Inflammatory macrophage treated with lipopolysaccharide for 1 hour (primary cell): ENCODE measurements around the gene PILRA.
A peak's percentile ranks its signal among the peaks of the same experiment; 100 is the strongest.
"Not testable (repeated sequence)": the region's sequence is repeated elsewhere in the genome, so short reads cannot be mapped to it uniquely, and the experiment has no call there.

ENCODE experiments used
- DNase-seq, 2 donors: peaks; one replicate each; pipeline ENCODE4 v3.0.0-alpha.2; 2020 to 2022

The PILRA gene

GRCh38 chr7:100381531-100382233 lies 8.4 kb downstream of the PILRA start:
- DNase-seq: not testable (repeated sequence)

DNA sequence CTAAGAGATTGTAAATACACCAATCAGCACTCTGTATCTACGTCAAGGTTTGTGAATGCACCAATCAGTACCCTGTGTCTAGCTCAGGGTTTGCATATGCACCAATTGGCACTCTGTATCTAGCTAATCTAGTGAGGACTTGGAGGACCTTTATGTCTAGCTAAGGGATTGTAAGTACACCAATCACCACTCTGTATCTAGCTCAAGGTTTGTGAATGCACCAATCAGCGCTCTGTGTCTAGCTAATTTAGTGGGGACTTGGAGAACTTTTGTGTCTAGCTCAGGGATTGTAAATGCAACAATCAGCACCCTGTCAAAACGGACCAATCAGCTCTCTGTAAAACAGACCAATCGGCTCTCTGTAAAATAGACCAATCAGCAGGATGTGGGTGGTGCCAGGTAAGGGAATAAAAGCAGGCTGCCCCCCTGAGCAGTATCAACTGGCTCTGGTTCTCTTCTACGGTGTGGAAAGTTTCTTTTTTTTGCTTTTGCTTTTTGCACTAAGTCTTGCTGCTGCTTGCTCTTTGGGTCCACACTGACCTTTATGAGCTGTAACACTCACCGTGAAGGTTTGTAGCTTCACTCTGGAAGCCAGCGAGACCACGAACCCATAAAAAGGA lies 9.1 kb downstream of the PILRA start:
- not testable (repeated sequence) for DNase-seq

DNA sequence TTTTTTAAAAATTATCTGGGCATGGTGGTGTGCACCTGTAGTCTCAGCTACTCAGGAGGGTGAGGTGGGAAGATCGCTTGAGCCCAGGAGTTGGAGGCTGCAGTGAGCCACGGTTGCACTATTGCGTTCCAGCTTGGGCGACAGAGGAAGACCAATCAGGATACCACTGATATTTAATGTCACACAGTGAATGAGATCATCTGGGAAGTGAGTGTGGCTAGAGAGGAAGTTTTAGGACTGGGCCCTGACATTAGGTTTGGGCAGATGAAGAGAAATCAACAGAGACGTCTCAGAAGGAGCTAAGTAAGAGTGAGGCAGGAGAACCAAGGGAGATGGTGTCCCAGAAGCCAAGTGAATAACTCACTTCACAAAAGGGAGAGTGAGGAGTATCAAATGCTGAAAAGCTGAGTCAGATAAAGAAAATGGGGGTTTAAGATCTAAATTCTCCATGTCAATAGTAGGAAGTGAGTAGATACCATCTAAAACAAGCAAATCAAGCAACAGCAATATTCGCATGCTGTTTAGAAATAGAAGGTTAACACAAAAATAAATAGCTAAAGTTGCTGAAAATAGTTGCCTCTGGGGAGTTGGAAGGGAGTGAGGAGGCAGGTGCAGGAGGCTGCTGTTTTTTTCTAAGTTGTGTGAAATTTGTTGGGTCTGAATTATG lies 11.5 kb downstream of the PILRA start:
- DNase-seq: peak; percentile 70 to 77

GRCh38 chr7:100386940-100387339 lies 13.7 kb downstream of the PILRA start:
- no peak for DNase-seq

DNA sequence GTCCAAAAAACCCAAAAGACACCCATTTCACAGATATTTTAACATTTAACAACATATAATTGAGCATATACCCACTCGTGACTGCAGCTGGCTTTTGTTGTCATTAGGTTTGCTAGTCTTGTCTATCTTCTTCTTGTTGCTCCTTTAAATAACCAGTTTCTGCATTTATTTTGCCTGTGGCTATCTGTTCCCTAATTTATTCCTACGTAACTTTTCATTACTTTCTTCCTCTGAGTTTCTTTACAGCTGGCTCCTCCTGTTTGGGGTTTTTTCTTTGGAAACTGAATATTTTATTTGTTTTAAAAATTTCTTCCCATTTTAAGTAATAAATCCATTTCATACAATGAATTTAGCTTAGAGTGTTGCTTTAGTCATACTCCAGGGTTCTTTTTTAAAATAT lies 14.4 kb downstream of the PILRA start:
- peak in 1 of 2 donors; percentile 51 for DNase-seq

GRCh38 chr7:100389437-100390088 lies 16.3 kb downstream of the PILRA start:
- DNase-seq: no peak

- DNase-seq: no peak
Observed at GRCh38 chr7:100390286-100391009, 17.2 kb downstream of the PILRA start.

DNA sequence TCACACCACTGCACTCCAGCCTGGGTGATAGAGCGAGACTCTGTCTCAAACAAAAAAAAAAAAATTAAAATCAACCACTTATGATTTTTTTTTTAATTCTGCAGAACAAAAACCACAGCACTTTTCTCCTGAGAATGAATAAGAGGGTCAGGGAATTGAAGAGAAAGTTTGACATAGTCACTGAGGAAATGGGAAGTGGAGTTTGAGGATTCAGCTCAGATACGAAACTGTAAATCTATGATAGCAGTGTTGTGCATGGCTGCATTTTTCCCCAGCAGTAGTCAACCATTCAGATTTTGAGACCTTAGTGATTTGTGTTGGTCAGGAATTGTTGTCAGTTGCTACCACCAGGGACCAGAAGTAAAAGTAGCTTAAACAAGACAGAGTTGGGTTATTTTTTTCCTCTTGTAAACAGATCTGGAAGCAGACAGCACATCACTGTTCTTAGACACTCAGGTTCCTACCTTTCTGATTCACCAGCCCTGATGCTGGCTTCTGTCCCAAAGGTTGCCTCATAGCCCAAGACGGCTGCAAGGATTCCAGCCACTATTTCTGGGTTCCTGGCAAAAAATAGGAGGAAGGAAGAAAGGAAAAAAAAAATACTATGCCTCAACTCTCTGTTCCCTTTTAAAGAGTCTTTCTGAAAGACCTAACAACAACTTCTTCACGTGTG lies 20.1 kb downstream of the PILRA start:
- no peak for DNase-seq

GRCh38 chr7:100394077-100394476 lies 20.8 kb downstream of the PILRA start:
- DNase-seq: no peak

DNA sequence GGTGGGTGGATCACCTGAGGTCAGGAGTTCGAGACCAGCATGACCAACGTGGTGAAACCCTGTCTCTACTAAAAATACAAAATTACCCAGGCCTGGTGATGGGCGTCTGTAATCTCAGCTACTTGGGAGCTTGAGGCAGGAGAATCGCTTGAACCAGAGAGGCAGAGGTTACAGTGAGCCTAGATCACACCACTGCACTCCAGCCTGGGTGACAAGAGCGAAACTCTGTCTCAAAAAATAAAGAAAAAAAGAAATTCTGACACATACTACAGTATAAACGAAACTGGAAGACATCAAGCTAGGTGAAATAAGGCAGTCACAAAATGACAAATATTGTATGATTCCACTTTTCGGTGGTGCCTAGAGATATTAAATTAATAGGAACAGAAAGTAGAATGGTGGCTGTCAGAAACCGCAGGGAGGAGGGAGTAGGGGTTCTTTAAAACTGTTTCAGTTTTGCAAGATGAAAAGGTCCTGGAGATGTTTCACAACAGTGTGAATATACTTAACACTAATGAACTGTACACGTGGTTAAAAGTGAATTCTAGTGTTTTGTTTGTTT lies 23.2 kb downstream of the PILRA start:
- peak; percentile 84 to 89 for DNase-seq

- DNase-seq: no peak
Observed at GRCh38 chr7:100397315-100398081, 24.2 kb downstream of the PILRA start.

DNA sequence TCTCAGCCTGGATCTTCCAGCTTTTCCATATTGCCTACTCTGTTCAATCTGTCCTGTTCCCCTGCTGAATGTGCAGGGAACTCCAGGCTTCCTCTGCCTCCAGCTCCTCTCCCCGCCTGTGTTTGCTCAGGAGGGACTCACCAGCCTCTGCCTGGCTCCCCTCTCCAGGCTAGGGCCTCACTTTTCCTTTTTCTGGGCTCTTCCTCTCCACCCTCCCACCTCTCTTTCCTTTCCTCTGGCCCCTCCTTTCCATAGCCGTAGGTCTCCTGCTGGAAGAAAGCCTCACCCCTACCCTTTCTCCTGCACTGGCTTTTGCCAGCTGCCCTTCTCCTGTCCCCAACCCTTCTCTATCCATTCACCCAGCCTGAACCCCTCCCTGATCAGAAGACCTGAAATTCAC lies 25.0 kb downstream of the PILRA start:
- no peak for DNase-seq

- DNase-seq: no peak
Observed at GRCh38 chr7:100400041-100400440, 26.8 kb downstream of the PILRA start.

GRCh38 chr7:100400656-100401055 lies 27.4 kb downstream of the PILRA start:
- no peak for DNase-seq

DNA sequence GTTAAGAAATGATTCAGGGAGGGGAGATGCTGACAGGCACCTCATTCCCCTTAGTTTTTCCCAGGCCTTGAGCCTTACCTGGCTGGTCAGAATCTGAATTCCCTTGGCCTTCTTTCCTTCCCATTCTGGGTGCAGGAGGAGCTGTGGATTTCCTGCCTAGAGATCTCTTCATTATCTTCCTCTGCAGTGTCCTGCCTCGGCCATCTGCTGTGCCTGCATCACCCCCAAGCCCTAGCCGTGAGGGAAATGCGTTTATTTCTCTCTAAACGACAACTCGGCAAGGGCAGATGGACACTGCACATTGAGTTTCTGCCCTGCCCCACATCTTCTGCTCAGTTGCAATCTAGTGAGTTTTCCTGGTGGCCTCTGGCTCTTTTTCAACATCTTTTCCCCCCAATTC lies 28.5 kb downstream of the PILRA start:
- DNase-seq: no peak

DNA sequence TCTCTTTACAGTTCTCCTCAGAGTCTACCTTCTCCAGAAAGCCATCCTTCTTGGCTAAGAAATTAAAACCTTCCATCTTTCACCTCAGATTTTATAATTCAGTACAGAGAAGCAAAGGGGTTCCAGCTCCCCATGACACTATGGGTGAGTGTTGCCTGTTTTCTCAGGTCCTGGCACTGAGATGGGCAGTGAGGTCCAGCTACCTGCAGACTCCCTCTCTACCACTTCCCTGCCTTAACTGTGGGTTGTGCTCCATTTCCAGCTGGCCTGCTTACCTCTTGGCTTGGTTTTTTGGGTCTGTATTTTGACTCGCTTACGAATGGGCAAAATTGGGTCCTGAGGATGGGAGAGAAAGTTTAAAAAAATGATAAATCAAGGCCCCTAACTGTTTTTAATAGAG lies 29.0 kb downstream of the PILRA start:
- no peak for DNase-seq

DNA sequence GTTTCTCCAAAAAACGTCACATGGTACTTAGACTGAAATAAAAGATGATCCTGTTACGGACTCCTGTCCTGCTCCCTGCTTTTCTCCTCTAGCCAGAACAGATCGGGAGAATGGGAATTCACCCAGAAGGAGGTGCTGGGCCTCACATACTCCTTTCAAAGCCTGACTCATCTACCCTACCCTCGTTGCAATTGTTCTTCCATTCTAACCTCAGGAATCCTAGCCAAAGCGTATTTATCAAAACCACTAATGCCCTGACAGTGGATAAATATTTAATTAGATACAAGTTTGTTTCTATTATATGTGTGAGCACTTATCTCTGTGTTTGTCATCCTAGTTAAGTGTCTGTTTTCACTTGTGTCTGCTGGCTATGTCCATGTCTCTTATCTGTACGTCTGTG lies 33.5 kb downstream of the PILRA start:
- no peak for DNase-seq

GRCh38 chr7:100407285-100408180 lies 34.2 kb downstream of the PILRA start:
- peak; percentile 49 to 88 for DNase-seq

- DNase-seq: no peak
Observed at GRCh38 chr7:100411101-100411500, 37.8 kb downstream of the PILRA start.

DNA sequence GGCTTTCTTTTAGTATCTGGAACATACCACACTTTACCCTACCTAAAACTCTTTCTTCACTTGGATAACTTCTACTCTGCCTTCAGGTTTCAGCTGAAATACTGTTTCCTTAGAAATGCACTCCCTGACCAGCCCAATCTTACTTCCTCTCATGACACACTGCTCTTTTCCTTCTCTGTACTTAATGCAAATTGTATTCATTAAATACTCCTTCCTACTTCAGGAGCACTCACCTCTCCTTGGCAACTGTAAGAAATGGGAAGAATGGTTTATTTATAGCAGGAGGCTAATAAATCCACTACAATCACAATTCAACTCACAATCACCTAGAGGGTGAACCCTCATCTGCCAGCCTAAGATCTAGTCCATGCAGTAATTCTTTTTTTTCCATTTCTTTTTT lies 40.1 kb downstream of the PILRA start:
- peak in 1 of 2 donors; percentile 28 for DNase-seq
